ENCODE results near the gene SCRN1.

The SCRN1 gene, protein sequence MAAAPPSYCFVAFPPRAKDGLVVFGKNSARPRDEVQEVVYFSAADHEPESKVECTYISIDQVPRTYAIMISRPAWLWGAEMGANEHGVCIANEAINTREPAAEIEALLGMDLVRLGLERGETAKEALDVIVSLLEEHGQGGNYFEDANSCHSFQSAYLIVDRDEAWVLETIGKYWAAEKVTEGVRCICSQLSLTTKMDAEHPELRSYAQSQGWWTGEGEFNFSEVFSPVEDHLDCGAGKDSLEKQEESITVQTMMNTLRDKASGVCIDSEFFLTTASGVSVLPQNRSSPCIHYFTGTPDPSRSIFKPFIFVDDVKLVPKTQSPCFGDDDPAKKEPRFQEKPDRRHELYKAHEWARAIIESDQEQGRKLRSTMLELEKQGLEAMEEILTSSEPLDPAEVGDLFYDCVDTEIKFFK

DNA sequence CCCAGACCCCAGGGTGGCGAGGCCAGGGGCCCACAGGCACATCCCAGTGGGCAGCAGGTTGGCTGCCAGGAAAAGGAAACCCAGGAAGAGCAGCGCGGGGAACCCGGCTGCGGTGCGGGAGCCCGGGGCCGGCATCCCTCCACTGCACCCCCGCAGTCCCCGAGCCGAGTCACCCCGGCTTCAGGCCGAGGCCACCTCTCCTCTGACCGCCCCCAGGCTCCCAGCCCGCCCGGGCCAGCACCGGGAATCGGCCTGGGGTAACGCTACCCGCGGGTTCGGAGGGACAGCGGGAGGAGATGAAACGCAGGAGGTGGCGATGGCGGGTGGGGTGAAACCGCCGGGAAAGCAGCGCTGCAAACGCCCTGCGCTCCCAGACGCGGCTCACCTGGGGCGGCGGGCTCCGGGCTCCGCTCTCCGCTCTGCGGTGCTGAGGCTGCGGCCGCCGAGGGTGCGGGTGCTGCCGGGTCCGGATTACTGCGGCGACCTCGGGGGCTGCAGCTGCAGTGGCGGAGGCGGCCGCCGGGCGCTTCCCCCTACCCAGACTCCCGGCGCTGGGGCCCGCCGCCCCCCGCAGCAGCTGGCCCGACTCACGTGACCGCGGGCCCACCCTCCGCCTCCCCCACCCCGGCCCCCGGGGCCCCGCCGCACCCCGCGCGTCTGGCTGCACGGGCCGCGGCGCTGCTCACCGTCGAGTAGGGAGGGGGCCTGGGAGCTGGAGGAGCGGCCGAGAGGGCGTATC is at the start of gene SCRN1:
SCRN1 (minus strand) TSS at position 545 of the 739 bp plus-strand sequence. CDS start 20,734 bp downstream, outside the sequence.
- peak; percentile 37 for DNase-seq

DNA sequence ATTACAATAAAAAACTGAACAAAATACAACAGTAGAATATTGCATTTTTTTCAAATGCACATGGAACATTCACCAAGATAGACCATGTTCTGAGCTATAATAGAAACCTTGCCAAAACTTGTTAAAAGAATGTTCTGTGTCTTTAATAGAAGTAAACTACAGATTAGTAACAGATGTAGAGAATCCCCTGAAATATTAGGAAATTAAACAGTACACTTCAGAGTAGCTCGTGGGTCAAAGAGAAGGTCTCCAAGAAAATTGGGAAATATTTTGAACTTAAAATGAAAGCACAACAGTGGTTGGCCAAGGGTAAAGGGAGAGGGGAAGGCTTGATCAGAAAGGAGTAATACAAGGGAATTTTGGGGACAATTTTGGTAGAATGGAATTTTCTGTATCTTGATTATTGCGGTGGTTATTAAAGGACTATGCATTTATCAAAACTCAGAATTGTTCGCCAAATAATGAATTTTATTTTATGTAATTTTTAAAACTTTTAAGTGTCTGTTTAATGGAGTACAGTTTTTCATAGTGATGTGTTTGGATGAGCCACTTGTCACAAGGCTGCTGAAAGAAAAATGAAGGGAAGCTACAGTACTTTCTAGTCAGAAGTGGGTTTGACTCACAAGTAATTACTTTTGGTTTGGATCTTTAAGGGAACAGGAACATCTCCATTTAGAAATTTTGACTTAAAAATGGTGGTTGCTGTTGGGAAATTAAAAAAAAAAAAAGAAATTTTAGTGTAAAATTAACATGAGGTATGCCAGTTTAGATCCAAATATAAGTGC is 48.8 kb upstream of the SCRN1 start:
- DNase-seq: no peak

DNA sequence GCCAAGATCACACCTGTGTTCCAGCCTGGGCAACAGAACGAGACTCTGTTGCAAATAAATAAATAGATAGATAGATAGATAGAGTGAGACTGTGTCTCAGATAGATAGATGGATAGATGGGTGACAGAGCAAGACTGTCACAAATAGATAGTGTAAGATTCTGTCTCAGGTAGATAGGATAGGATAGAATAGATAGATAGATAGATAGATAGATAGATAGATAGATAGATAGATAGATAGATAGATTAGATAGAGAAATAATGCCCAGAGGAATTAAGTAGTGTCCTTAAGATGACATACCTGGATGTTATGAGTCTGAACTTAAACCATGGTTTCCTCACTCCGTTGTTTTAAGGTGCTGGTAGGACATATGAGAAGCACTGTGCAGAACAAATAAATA is 46.6 kb upstream of the SCRN1 start:
- no peak for DNase-seq

DNA sequence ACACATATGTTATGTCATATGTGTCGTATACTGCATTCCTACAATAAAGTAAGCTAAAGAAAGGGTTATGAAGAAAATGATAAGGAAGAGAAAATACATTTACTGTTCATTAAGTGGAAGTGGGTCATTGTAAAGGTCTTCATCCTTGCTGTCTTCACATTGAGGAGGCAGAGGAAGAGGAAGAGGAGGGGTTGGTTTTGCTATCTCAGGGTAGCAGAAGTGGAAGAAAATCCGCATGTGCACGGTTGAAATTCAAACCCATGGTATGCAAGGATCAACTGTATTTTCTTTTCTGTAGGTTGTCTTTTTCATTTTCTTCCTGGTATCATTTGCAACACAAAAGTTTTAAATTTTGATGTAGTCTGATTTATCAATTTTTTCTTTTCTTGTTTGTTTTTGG is 44.9 kb upstream of the SCRN1 start:
- no peak for DNase-seq

DNA sequence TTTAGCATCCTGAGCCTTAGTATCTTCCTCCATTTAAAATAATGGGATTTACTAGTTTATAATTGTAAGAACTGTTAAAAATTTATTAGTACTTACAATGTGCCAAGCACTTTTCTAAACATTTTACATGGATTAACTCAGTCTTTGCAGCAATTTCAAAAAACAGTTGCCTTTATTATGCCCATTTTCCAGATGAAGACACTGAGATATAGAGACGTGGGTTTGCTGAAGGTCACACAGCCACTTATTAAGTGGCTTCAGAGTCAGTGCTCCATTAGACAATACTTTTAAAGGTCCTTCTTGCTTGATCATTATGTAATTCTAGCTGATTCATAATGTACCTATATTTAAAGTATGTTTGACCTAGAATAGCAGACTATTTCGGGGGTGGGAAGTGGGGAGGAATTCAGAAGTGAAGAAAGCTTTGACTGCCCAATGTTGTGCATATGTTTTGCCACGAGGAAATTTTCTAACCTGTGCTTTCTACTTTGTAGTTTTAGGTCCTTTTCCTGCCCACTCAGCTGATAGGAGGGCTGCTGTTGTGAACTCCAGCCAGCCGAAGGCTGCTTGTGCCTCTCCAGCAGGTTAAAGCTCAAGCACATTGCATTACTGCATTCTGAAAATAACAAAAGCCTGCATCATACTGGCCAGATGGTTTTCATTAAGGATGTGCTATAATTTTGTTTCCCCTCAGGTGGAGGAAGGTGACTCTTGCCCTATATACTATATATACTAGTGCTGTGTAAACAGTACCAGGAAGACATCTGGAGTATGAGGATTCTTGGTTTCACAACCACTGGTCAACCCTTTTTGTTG is 42.9 kb upstream of the SCRN1 start:
- no peak for DNase-seq

DNA sequence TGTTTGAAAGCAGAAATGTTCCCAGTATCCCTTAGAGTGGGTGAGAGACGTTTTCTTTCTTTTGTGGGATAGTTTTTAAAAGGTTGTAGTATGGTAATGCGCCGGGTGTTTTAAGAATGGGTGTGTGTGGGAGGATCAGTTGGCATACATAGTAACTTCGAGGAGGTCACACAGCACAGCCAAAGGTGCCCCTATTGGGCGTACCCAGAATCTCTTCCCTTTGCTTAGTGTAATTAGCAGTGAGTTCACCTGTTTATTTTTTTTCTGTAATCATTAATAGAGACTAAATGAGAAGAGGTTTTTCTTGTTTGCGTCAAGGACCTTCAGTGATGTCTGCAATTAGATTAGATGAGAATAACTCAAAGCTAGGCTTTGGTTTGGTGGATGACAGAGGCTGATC is 40.1 kb upstream of the SCRN1 start:
- DNase-seq: no peak

DNA sequence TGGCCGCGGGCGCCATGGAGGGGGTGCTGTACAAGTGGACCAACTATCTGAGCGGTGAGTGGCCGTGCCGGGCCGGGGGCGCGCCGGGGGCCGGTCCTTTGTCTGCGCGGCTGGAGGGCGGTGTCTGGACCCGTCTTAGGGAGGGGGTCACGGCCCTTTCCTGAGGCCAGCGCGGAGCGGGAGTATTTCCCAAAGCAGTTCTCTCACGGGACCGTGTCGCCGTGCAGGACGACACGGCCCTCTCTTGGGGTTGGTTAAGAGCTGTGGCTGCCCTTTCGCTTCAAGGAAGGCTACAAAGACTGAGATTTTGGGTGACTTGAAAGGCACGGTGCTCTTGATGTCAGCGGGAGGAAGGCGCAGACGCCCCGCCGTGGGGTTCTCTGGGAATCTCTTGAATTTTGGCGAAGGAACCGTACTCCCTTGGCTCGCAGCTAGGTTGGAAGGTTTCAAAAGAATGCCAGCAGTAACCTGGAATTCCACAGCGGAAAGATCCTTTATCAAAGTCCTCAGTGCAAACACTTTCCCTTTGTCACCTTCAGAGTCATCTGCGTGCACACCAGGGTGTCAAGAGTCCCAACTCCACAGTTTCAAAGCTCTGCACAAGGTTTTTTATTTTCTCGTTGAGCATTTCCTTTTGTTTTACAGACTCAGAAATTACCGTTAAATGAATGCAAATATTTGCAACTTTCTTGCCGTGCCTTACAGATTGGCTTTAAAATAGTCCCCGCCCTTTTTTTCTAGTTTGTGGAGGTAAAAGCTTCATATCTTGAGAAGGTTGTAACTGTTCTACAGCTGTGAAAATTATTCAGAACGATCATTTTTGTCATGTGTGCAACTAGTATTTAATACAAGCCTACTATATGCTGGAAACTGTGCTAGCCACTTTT is 39.4 kb upstream of the SCRN1 start:
- DNase-seq: no peak

DNA sequence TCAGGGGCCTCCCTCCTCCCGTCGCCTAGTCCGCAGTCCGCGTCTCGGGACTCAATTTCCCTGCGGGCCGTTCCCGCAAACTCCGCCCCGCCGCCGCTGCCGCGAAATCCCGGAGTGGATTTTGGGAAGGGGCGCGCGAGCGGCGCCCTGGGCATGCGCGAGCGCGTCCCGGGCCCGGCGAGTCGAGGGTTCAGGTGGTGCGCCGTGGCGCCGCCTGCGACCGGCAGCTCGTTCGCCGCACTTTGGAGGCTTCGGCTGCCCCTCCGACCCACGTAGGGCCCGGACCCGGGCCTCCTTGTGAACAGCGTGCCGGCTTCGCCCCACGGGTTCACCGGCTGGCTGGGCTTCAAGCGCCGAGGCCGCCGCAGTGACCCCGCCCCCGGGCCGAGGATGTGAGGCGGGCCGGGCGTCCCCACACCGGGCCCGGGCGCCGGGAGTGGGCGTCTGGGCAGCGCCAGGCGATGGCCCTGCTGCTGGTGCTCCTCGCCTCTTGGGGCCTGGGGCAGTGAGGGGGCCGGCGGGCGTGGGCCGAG is 38.7 kb upstream of the SCRN1 start, which contains the start of gene PLEKHA8:
PLEKHA8 (plus strand) TSS at position 197 of the 533 bp plus-strand sequence. CDS start 351 bp downstream, outside the sequence.
- peak; percentile 74 for DNase-seq

DNA sequence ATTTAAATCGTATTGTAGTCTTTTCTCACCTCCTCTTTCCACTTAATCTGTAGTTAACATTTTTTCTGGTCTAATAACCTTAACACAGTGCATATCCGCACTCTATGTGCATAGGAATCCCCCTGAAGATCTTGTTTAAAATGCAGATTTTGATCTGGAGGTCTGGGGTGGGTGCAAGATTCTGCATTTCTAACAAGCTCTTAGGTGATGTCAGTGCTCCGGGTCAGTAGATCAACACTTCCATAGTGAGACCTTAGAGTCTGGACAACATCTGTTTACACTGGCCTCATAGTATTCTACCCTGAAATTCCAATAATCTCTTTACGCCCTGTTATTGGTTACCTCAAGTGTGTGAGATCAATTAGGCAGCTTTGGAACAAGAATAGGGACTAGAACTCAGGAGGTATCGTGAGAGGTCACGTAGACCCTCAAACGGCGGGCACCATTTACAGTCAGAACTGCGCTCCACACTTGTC is 38.2 kb upstream of the SCRN1 start:
- DNase-seq: no peak

DNA sequence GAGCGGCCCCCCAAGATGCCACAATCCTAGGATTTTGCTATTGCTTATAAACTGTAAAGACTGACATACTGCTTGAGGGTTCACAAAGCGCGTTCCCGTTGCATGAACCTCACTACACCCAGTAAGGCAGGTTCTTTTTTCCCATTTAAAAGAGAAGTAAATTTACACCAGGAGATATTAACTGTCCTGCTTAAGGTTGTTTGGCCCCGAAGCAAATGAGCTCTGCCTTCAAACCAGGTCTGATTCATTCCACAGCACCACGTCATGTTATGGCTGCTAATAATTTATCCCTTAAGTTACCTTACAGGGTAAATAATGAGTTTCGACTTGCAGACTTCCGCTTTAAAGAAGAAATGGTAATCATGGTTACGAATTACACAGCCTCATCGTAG is 37.5 kb upstream of the SCRN1 start:
- DNase-seq: no peak

DNA sequence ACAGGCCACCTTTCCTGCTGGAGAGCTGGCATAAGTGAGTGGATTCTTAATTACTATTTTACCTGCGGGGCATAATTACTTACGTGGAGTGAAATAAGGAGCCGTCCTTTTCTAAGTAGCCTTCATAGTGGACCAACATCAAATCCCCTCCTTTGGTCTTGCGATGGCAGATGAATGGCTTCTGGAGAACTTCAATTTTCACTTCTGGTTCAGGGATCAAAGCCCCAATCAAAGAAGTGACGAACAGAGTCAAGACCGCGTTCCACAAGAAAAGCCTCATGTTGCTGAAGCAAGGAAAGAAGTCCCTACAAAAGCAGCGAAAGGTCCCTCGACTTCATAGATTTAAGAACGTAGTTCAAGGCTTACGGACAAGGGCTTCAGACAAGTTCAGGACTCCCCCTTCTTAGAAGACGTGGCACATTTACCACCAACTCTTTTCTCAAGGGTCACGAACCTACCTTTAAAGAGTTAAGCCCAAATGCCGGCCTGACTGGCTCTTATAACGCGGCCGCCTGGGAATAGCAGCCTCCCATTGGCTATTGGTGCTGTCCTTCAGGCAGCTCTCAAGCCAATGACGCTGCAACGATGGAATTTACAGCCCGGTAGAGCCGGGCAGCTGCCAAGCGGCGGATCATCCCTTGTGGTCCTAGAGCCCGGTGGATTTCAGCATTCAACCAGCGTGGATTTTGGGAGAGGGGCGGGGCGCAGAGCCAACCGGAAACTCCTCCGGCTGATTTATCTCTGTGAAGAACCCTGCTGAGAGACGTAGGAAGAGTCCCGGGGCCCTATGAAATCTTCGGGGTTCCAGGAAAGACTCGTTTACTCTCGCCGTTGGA is 36.8 kb upstream of the SCRN1 start, which contains the start of gene FKBP14:
FKBP14 (minus strand) TSS at position 474 of the 836 bp plus-strand sequence; CDS start at position 280, 194 bp downstream.
- peak; percentile 98 for DNase-seq

DNA sequence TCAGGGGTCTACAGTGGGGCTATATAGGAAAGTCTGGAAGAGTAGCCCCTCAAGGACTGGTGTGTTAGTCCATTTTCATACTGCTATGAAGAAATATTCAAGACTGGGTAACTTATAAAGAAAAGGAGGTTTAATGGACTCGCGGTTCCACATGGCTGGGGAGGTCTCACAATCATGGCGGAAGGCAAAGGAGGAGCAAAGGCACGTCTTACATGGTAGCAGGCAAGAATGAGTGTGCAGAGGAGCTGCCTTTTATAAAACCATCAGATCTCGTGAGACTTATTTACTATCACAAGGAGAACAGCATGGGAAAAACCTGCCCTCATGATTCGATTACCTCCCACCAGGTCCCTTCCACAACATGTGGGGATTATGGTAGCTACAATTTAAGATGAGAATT is 33.9 kb upstream of the SCRN1 start:
- no peak for DNase-seq

DNA sequence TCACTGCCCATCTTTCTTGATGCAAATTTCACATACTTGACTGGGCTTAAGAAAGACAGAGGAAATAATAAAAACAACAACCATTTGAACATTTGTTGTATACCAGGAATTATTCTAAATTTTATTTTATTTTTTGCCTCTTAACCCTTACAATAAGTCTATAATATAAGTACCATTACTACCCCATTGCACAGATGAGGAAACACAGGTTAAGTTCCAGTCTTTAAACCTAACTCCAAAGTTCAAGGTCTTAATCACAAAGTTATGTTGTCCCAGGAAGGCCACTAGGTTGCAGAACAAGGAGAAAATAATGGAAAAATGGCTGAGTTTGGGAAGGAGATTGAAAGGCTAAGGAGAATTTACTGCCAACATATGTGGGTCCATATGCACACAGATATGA is 33.4 kb upstream of the SCRN1 start:
- no peak for DNase-seq

DNA sequence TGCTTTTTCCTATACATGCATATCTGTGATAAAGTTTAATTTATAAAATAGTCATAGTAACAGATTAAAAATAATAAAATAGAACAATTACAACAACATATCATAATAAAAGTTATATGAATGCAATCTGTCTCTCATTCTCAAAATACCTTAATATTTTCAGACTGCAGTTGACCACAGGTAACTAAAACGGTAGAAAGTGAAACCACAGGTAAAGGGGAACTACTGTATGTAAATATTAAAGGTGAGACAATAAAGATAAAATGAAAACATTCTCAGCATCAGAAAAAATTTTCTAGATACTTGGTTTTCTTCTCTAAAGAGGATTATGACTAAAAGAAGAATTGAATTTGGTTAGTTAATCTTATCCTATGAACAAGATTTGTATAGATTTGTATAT is 30.9 kb upstream of the SCRN1 start:
- no peak for DNase-seq

DNA sequence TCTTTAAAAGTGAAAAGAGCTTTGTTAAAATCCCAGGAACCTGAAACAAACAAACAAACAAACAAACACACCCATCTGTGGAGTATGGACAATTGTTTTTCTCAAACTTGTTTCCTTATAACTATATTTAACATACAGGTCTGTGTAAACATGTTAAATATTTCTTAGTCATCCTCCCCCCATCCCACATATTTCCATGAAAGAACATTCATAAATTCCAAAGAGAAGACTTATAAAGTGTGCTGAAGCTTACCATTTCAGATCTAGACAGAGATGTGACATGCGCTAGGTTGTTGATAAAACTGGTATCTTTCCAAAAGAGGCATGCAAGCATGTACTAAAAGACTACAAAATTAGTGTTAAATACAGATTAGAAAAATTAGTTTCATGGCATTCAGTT is 30.4 kb upstream of the SCRN1 start:
- DNase-seq: no peak

DNA sequence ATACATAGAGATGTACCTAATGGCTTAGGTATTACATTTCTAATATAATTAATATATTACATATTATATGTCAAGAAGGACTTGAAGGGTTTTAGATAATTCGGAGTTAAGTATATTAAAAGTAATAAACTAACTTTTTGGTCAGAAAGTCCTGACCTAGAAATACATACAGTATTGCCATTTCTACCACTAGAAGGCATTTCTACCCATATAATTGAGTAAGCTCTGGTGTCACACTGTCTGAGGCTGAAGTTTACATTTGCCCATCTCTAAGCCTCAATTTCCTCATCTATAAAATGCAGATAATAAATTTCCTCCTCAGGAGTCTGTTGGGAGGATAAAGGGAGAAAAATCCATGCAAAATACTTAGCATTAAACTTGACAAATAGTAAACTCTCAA is 29.8 kb upstream of the SCRN1 start:
- DNase-seq: no peak

DNA sequence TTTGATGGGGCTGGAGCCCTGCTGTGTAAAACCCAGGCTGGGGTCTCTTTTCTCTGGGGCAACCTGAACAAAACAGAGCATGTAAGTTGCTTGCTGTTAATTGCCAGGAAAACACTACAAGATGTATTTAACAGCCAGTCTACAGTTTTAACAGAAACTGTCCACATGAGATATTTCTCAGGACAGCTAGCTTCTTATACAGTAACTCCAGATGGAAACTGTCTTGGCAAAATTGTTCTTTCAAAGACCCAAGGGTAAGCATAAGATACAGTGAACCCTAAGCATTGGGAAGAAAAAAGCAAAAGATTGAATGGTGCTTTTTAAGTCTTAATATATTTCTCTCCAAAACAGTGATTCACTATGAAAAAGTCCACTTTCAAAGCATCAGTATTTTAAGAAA is 28.9 kb upstream of the SCRN1 start:
- no peak for DNase-seq

DNA sequence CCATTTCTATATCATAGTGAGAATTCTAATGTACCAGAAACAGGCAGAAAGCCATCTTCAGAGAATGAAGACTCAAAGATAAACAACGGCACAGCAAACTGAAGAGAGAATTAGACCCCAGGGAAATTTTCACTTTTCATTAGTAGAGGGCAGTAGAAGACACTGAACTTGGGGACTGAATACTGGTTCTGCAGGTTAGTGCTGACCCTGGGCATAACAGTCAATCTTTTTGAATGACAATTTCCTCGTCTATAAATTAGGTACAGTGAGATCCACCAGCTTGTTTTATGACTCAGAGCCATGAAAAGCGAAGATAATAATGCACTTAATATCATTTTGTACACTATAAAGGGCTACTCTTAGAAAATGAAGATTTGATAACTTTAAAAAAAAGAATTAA is 23.2 kb upstream of the SCRN1 start:
- no peak for DNase-seq

DNA sequence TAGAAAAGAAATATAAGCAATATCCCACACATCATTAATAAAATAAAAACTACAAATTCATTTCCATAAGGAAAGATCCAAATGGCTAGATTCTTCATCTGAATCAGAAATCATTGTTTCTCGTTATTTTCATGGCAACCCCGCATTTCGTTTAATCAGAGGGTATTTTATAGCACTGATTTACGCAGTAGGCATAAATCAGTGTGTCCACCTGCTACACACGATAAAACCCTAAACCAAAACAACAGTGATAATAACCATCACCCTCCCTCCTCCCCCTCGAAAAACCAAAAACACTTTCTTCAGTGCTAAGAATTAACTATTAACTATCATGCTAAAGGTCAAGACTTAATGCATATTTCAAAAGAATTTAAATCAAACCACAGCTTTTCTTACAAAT is 20.4 kb upstream of the SCRN1 start:
- no peak for DNase-seq

DNA sequence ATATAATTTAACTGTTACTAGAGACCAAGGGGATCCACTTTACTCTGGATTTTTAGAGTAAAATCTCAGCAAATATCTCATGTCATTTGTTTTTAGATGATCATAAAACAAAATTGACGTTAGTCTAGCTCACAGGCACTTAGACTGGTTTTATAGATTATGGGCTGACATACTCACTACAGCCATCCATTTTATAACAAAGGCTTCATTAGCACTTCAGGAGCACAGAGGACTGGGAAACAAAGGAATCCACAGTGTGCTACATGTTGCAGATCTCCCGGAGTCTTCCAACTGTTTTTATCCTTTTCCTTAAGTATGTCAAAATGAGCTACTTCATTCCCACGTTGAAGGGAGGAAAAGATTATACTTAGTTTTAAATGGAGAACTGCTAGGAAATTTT is 15.9 kb upstream of the SCRN1 start:
- no peak for DNase-seq

Data from NCI-H510A treated with DMSO at 0.1 percent for 48 hours (cell line).